Activated CD4-positive, alpha-beta T cell treated with anti-CD3 and anti-CD28 coated beads, Interleukin-2, amount 10 ng/mL, durations not matched to agents 24 days and 14 days (primary cell): ENCODE data around the gene MBD5. TPM values are rescaled to one million over a fixed set of nuclear protein-coding genes. Genes with fewer than 3 reads are reported as not detected.

ENCODE experiments used
- DNase-seq: peaks from one replicate; pipeline ENCODE4 v3.0.0; 2022
- H3K27ac Mint-ChIP-seq: one replicate; pipeline ENCODE4 v1.8.0; 2022; ENCODE audit warnings: mild to moderate bottlenecking, mixed read lengths
- H3K27me3 Mint-ChIP-seq: one replicate; pipeline ENCODE4 v1.8.0; 2022; ENCODE audit warnings: mixed read lengths
- H3K36me3 Mint-ChIP-seq: one replicate; pipeline ENCODE4 v1.8.0; 2022; ENCODE audit warnings: low read depth, mild to moderate bottlenecking, mixed read lengths
- H3K4me1 Mint-ChIP-seq: one replicate; pipeline ENCODE4 v1.8.0; 2021; ENCODE audit warnings: mixed read lengths
- H3K4me3 Mint-ChIP-seq: one replicate; pipeline ENCODE4 v1.8.0; 2022; ENCODE audit warnings: mild to moderate bottlenecking, moderate library complexity, mixed read lengths
- H3K9me3 Mint-ChIP-seq: one replicate; pipeline ENCODE4 v1.8.0; 2021; ENCODE audit warnings: mixed read lengths
- intact Hi-C: fragments of 100-400 bp; cut with micrococcal nuclease; formaldehyde crosslinking; loops from one replicate; pipeline ENCODE4 v1.15.1; 2023
- total RNA-seq: library from RNA; stranded (reverse); gene quantifications from 2 replicates; pipeline ENCODE4 v1.2.3, GENCODE V29; 2022

The MBD5 gene
- total RNA-seq, 1 donor from 2014 or later: 24.6 TPM

GRCh38 chr2:148360662-148361061 lies 339.8 kb downstream of the MBD5 start:
- no peaks in the 10 kb centered on the region for H3K4me1 Mint-ChIP-seq
- no peaks in the 10 kb centered on the region for H3K27me3 Mint-ChIP-seq
- no peak overlapping the region for H3K27ac Mint-ChIP-seq
- H3K36me3 Mint-ChIP-seq: no peaks in the 10 kb centered on the region
- intact Hi-C loops: no loop called here
- no peak for DNase-seq
- H3K9me3 Mint-ChIP-seq: peaks cover 15% of the 10 kb centered on the region
- H3K4me3 Mint-ChIP-seq: no peak overlapping the region

GRCh38 chr2:148362144-148362796 lies 341.4 kb downstream of the MBD5 start:
- no peak overlapping the region for H3K4me3 Mint-ChIP-seq
- no peaks in the 10 kb centered on the region for H3K4me1 Mint-ChIP-seq
- no peak for DNase-seq
- no peaks in the 10 kb centered on the region for H3K36me3 Mint-ChIP-seq
- H3K27me3 Mint-ChIP-seq: no peaks in the 10 kb centered on the region
- intact Hi-C loops: no loop called here
- H3K9me3 Mint-ChIP-seq: peaks cover 19% of the 10 kb centered on the region
- no peak overlapping the region for H3K27ac Mint-ChIP-seq

GRCh38 chr2:148375214-148375613 lies 354.3 kb downstream of the MBD5 start:
- no peaks in the 10 kb centered on the region for H3K36me3 Mint-ChIP-seq
- no peak overlapping the region for H3K27ac Mint-ChIP-seq
- H3K4me1 Mint-ChIP-seq: no peaks in the 10 kb centered on the region
- no peaks in the 10 kb centered on the region for H3K9me3 Mint-ChIP-seq
- no peak for DNase-seq
- intact Hi-C loops: no loop called here
- no peak overlapping the region for H3K4me3 Mint-ChIP-seq
- no peaks in the 10 kb centered on the region for H3K27me3 Mint-ChIP-seq

GRCh38 chr2:148391324-148391723 lies 370.4 kb downstream of the MBD5 start:
- no peak overlapping the region for H3K4me3 Mint-ChIP-seq
- H3K4me1 Mint-ChIP-seq: no peaks in the 10 kb centered on the region
- intact Hi-C loops: no loop called here
- H3K27ac Mint-ChIP-seq: no peak overlapping the region
- DNase-seq: no peak
- H3K36me3 Mint-ChIP-seq: no peaks in the 10 kb centered on the region
- no peaks in the 10 kb centered on the region for H3K27me3 Mint-ChIP-seq
- no peaks in the 10 kb centered on the region for H3K9me3 Mint-ChIP-seq

GRCh38 chr2:148402786-148403185 lies 381.9 kb downstream of the MBD5 start:
- Mint-ChIP-seq H3K9me3 (no peaks in the 10 kb centered on the region), H3K4me3 (no peak overlapping the region), H3K27ac (no peak overlapping the region), H3K4me1 (peaks cover 3% of the 10 kb centered on the region), H3K27me3 (no peaks in the 10 kb centered on the region), H3K36me3 (no peaks in the 10 kb centered on the region)
- DNase-seq: no peak
- intact Hi-C loops: no loop called here

GRCh38 chr2:148410899-148411298 lies 390.0 kb downstream of the MBD5 start:
- Mint-ChIP-seq H3K4me1 (no peaks in the 10 kb centered on the region), H3K27ac (no peak overlapping the region), H3K27me3 (no peaks in the 10 kb centered on the region), H3K4me3 (no peak overlapping the region), H3K36me3 (no peaks in the 10 kb centered on the region), H3K9me3 (peaks cover 23% of the 10 kb centered on the region)
- no peak for DNase-seq
- intact Hi-C loops: no loop called here

GRCh38 chr2:148416248-148416647 lies 395.4 kb downstream of the MBD5 start:
- no peaks in the 10 kb centered on the region for H3K27me3 Mint-ChIP-seq
- no peak overlapping the region for H3K4me3 Mint-ChIP-seq
- H3K4me1 Mint-ChIP-seq: no peaks in the 10 kb centered on the region
- no peak overlapping the region for H3K27ac Mint-ChIP-seq
- H3K36me3 Mint-ChIP-seq: no peaks in the 10 kb centered on the region
- DNase-seq: no peak
- intact Hi-C loops: no loop called here
- H3K9me3 Mint-ChIP-seq: peaks cover 23% of the 10 kb centered on the region

GRCh38 chr2:148430101-148430500 lies 409.2 kb downstream of the MBD5 start:
- Mint-ChIP-seq H3K9me3 (peaks cover 5% of the 10 kb centered on the region), H3K4me3 (no peak overlapping the region), H3K27ac (no peak overlapping the region), H3K27me3 (no peaks in the 10 kb centered on the region), H3K36me3 (no peaks in the 10 kb centered on the region), H3K4me1 (no peaks in the 10 kb centered on the region)
- intact Hi-C loops: no loop called here
- no peak for DNase-seq

GRCh38 chr2:148447877-148448276 lies 427.0 kb downstream of the MBD5 start:
- no peak for DNase-seq
- Mint-ChIP-seq H3K4me1 (no peaks in the 10 kb centered on the region), H3K9me3 (no peaks in the 10 kb centered on the region), H3K27me3 (no peaks in the 10 kb centered on the region), H3K27ac (no peak overlapping the region), H3K36me3 (no peaks in the 10 kb centered on the region), H3K4me3 (no peak overlapping the region)
- intact Hi-C loops: no loop called here

GRCh38 chr2:148450531-148450930 lies 429.6 kb downstream of the MBD5 start:
- Mint-ChIP-seq H3K4me3 (no peak overlapping the region), H3K36me3 (no peaks in the 10 kb centered on the region), H3K27ac (no peak overlapping the region)

GRCh38 chr2:148451046-148451445 lies 430.2 kb downstream of the MBD5 start:
- no peaks in the 10 kb centered on the region for H3K4me1 Mint-ChIP-seq
- no peak overlapping the region for H3K27ac Mint-ChIP-seq
- intact Hi-C loops: no loop called here
- no peaks in the 10 kb centered on the region for H3K36me3 Mint-ChIP-seq
- no peak for DNase-seq
- H3K4me3 Mint-ChIP-seq: no peak overlapping the region
- H3K27me3 Mint-ChIP-seq: no peaks in the 10 kb centered on the region
- H3K9me3 Mint-ChIP-seq: no peaks in the 10 kb centered on the region

More at GRCh38 chr2:148450531-148450930, 429.6 kb downstream of the MBD5 start:
- Mint-ChIP-seq H3K9me3 (no peaks in the 10 kb centered on the region), H3K4me1 (no peaks in the 10 kb centered on the region), H3K27me3 (no peaks in the 10 kb centered on the region)
- DNase-seq: no peak
- intact Hi-C loops: no loop called here

- H3K9me3 Mint-ChIP-seq: no peaks in the 10 kb centered on the region
- intact Hi-C loops: no loop called here
- H3K4me3 Mint-ChIP-seq: no peak overlapping the region
- no peaks in the 10 kb centered on the region for H3K4me1 Mint-ChIP-seq
- peaks cover 3% of the 10 kb centered on the region for H3K36me3 Mint-ChIP-seq
- no peak overlapping the region for H3K27ac Mint-ChIP-seq
- DNase-seq: no peak
- no peaks in the 10 kb centered on the region for H3K27me3 Mint-ChIP-seq
These were observed 434.9 kb downstream of the MBD5 start for GRCh38 chr2:148455791-148456190.

- H3K9me3 Mint-ChIP-seq: no peaks in the 10 kb centered on the region
These were observed 437.3 kb downstream of the MBD5 start for GRCh38 chr2:148458171-148458570.

GRCh38 chr2:148459377-148459778 lies 438.5 kb downstream of the MBD5 start:
- H3K27me3 Mint-ChIP-seq: no peaks in the 10 kb centered on the region
- H3K36me3 Mint-ChIP-seq: peaks cover 3% of the 10 kb centered on the region
- no peaks in the 10 kb centered on the region for H3K4me1 Mint-ChIP-seq
- no peak overlapping the region for H3K4me3 Mint-ChIP-seq
- no peaks in the 10 kb centered on the region for H3K9me3 Mint-ChIP-seq
- DNase-seq: no peak
- no peak overlapping the region for H3K27ac Mint-ChIP-seq
- intact Hi-C loops: no loop called here

More at GRCh38 chr2:148458171-148458570, 437.3 kb downstream of the MBD5 start:
- peaks cover 3% of the 10 kb centered on the region for H3K36me3 Mint-ChIP-seq
- H3K27ac Mint-ChIP-seq: no peak overlapping the region
- intact Hi-C loops: no loop called here
- H3K4me3 Mint-ChIP-seq: no peak overlapping the region
- no peak for DNase-seq
- H3K4me1 Mint-ChIP-seq: no peaks in the 10 kb centered on the region
- H3K27me3 Mint-ChIP-seq: no peaks in the 10 kb centered on the region

GRCh38 chr2:148461876-148462275 lies 441.0 kb downstream of the MBD5 start:
- intact Hi-C loops: loop anchor here (2.0 kb wide), 1 partner anchor 55 kb away; no protein-coding TSS in a partner anchor
- no peak overlapping the region for H3K4me3 Mint-ChIP-seq
- no peaks in the 10 kb centered on the region for H3K9me3 Mint-ChIP-seq
- peaks cover 3% of the 10 kb centered on the region for H3K36me3 Mint-ChIP-seq
- H3K4me1 Mint-ChIP-seq: no peaks in the 10 kb centered on the region
- DNase-seq: no peak
- H3K27ac Mint-ChIP-seq: no peak overlapping the region
- no peaks in the 10 kb centered on the region for H3K27me3 Mint-ChIP-seq
